ENCODE results near the gene RERG. TPM values are rescaled to one million over a fixed set of nuclear protein-coding genes. Genes with fewer than 3 reads are reported as not detected.

Gene RERG
- total RNA-seq, 3 donors from 2014 or later (not counting 1 experiment from before 2014, with no cell fraction given) = not detected

- Mint-ChIP-seq H3K4me3 (no peak overlapping the region), H3K9me3 (no peaks in the 10 kb centered on the region), H3K36me3 (no peaks in the 10 kb centered on the region), H3K27me3 (ENCODE audit: low read depth in 2 of 2) (peaks cover 5 to 27% of the 10 kb centered on the region in 2 donors), H3K27ac (no peak overlapping the region), H3K4me1 (no peaks in the 10 kb centered on the region)
- no peak for DNase-seq
- ATAC-seq = no peak
- no peak for TF ChIP-seq CTCF (IDR thresholded peaks at IDR 0.05)
- H3K27me3 ChIP-seq (ENCODE audit: control insufficient read depth, insufficient read depth, low read length) = peaks cover 3% of the 10 kb centered on the region
- 85% methylated on average over 3 of the region's 6 CpGs for WGBS (ENCODE audit: insufficient coverage)
- intact Hi-C loops (cut with micrococcal nuclease) = no loop called here
- H3K36me3 ChIP-seq (ENCODE audit: control insufficient read depth, insufficient read depth, low read length) = no peaks in the 10 kb centered on the region
- no peak overlapping the region for H3K27ac ChIP-seq (ENCODE audit: low read length)
- no peak overlapping the region for H3K4me3 ChIP-seq (ENCODE audit: low read length)
- H3K4me1 ChIP-seq (ENCODE audit: control insufficient read depth, insufficient read depth, low read length) = no peaks in the 10 kb centered on the region
- no peaks in the 10 kb centered on the region for H3K9me3 ChIP-seq (ENCODE audit: control insufficient read depth, insufficient read depth, low read length)
Observed at GRCh38 chr12:15171012-15171655, 50.1 kb downstream of the RERG start.

GRCh38 chr12:15168026-15168678 is 53.1 kb downstream of the RERG start:
- WGBS (ENCODE audit: insufficient coverage) = 72% methylated on average over 5 of the region's 5 CpGs
- intact Hi-C loops (cut with micrococcal nuclease) = no loop called here
- H3K27me3 Mint-ChIP-seq (ENCODE audit: low read depth in 2 of 2) = peaks cover 2 to 13% of the 10 kb centered on the region in 2 donors
- no peaks in the 10 kb centered on the region for H3K4me1 ChIP-seq (ENCODE audit: control insufficient read depth, insufficient read depth, low read length)
- H3K4me3 Mint-ChIP-seq = no peak overlapping the region
- no peak for TF ChIP-seq CTCF (IDR thresholded peaks at IDR 0.05)
- no peaks in the 10 kb centered on the region for H3K36me3 ChIP-seq (ENCODE audit: control insufficient read depth, insufficient read depth, low read length)
- H3K9me3 ChIP-seq (ENCODE audit: control insufficient read depth, insufficient read depth, low read length) = no peaks in the 10 kb centered on the region
- DNase-seq = no peak
- H3K27ac Mint-ChIP-seq = no peak overlapping the region
- H3K9me3 Mint-ChIP-seq = no peaks in the 10 kb centered on the region
- H3K27ac ChIP-seq (ENCODE audit: low read length) = no peak overlapping the region
- ATAC-seq = no peak
- no peak overlapping the region for H3K4me3 ChIP-seq (ENCODE audit: low read length)
- H3K4me1 Mint-ChIP-seq = no peaks in the 10 kb centered on the region
- H3K36me3 Mint-ChIP-seq = no peaks in the 10 kb centered on the region
- H3K27me3 ChIP-seq (ENCODE audit: control insufficient read depth, insufficient read depth, low read length) = no peaks in the 10 kb centered on the region

- no peak for TF ChIP-seq CTCF (IDR thresholded peaks at IDR 0.05)
- Histone ChIP-seq H3K27me3 (ENCODE audit: control insufficient read depth, insufficient read depth, low read length) (no peaks in the 10 kb centered on the region), H3K36me3 (ENCODE audit: control insufficient read depth, insufficient read depth, low read length) (no peaks in the 10 kb centered on the region), H3K27ac (ENCODE audit: low read length) (no peak overlapping the region), H3K4me1 (ENCODE audit: control insufficient read depth, insufficient read depth, low read length) (no peaks in the 10 kb centered on the region), H3K9me3 (ENCODE audit: control insufficient read depth, insufficient read depth, low read length) (no peaks in the 10 kb centered on the region), H3K4me3 (ENCODE audit: low read length) (no peak overlapping the region)
- no peaks in the 10 kb centered on the region for H3K9me3 Mint-ChIP-seq
- 97% methylated on average over 6 of the region's 6 CpGs for WGBS (ENCODE audit: insufficient coverage)
- no peak for DNase-seq
- H3K27me3 Mint-ChIP-seq (ENCODE audit: low read depth in 2 of 2) = peaks cover 2 to 13% of the 10 kb centered on the region in 2 donors
- intact Hi-C loops (cut with micrococcal nuclease) = no loop called here
- no peak overlapping the region for H3K4me3 Mint-ChIP-seq
- ATAC-seq = no peak
- no peaks in the 10 kb centered on the region for H3K36me3 Mint-ChIP-seq
- H3K4me1 Mint-ChIP-seq = no peaks in the 10 kb centered on the region
- H3K27ac Mint-ChIP-seq = no peak overlapping the region
Observed at GRCh38 chr12:15165012-15165659, 56.1 kb downstream of the RERG start.

All from natural killer cell (primary cell).